AG20443 (cell line): Measurements from ENCODE around the gene PHOSPHO1.

Experiments
- DNase-seq: peaks from one replicate; pipeline ENCODE4 v3.0.0; 2012; ENCODE audit warnings: low spot score, mixed read lengths

Gene PHOSPHO1

GRCh38 chr17:49242813-49243212, 12.2 kb upstream of the PHOSPHO1 start:
- DNase-seq, result no peak

GRCh38 chr17:49241692-49242397, 11.3 kb upstream of the PHOSPHO1 start:
- DNase-seq, result no peak

GRCh38 chr17:49241040-49241439, 10.5 kb upstream of the PHOSPHO1 start:
- no peak for DNase-seq

- no peak for DNase-seq
These were observed 10.0 kb upstream of the PHOSPHO1 start for GRCh38 chr17:49240619-49241018.

GRCh38 chr17:49239963-49240362, 9.4 kb upstream of the PHOSPHO1 start:
- DNase-seq, result no peak

GRCh38 chr17:49235896-49236295, 5.3 kb upstream of the PHOSPHO1 start:
- DNase-seq, result no peak

GRCh38 chr17:49234509-49235080, 4.0 kb upstream of the PHOSPHO1 start:
- DNase-seq, result no peak

- no peak for DNase-seq
These were observed 942 bp upstream of the PHOSPHO1 start for GRCh38 chr17:49231563-49231894.

GRCh38 chr17:49229805-49230600, 584 bp downstream of the PHOSPHO1 start:
- no peak for DNase-seq

GRCh38 chr17:49229076-49229804, 1.3 kb downstream of the PHOSPHO1 start:
- no peak for DNase-seq

- DNase-seq, result peak; percentile 80
These were observed 2.9 kb downstream of the PHOSPHO1 start for GRCh38 chr17:49227436-49228261.

- no peak for DNase-seq
These were observed 3.7 kb downstream of the PHOSPHO1 start for GRCh38 chr17:49226771-49227435.

GRCh38 chr17:49225554-49226236, 4.9 kb downstream of the PHOSPHO1 start:
- DNase-seq, result no peak

- no peak for DNase-seq
These were observed 5.6 kb downstream of the PHOSPHO1 start for GRCh38 chr17:49224997-49225337.

GRCh38 chr17:49224198-49224996, 6.2 kb downstream of the PHOSPHO1 start:
- no peak for DNase-seq

- DNase-seq, result peak; percentile 81
These were observed 6.9 kb downstream of the PHOSPHO1 start for GRCh38 chr17:49223517-49224197.

- DNase-seq, result no peak
These were observed 7.4 kb downstream of the PHOSPHO1 start for GRCh38 chr17:49223168-49223516.

- DNase-seq, result no peak
These were observed 10.6 kb downstream of the PHOSPHO1 start for GRCh38 chr17:49219987-49220386.
